Left renal cortex interstitium (tissue), 4 donors: ENCODE data around the gene OR2V1. TPM values are rescaled to one million over a fixed set of nuclear protein-coding genes. Genes with fewer than 3 reads are reported as not detected.
"Not testable (repeated sequence)": the region's sequence is repeated elsewhere in the genome, so short reads cannot be mapped to it uniquely, and the experiment has no call there.

Experiments used
- DNase-seq, 4 donors: peaks; one replicate each; pipeline ENCODE4 v3.0.0-alpha.2; 2013; ENCODE audit warnings: low read depth in 4 of 4, low spot score in 2 of 4, missing footprints in 1 of 4
- polyA plus RNA-seq, 4 donors: library from polyadenylated mRNA; unstranded; fragments of 120-200 nt; gene quantifications; one replicate each; pipeline ENCODE4 v1.2.1, GENCODE V29; 2013; ENCODE audit not compliant: insufficient read length in 4 of 4

OR2V1 gene
- polyA plus RNA-seq, 4 donors, result 0.06 TPM; not detected in 3

- DNase-seq, result not testable (repeated sequence)
Measured at GRCh38 chr5:181160755-181161533, 30.0 kb upstream of the OR2V1 start.

DNA sequence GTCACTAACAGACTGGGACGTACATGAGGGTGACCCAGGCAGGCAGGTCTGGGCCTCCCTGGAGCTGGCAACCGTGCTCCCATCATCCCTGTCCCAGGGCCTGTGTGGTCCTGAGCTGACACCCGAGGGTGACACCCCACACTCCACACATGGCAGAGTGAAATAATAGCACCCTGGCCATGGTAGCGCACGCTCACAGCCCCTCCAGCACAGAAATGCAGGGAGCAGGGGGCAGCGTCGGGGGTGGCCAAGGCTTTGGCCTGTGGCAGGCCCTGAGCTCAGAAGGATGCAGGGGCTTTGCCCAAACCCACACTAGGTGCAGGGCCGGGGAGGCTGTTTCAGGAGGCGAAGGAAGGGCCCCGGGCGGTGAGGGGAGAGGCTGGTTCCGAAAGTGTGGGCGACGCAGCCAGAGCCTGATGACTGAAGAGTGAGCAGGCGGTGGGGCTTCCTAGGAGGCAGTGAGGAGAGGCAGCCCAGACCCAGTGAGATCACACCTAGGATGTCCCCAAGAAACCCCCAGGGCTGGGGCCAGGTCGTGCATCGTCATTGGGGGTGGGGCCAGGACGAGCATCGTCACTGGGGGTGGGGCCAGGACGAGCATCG lies 29.3 kb upstream of the OR2V1 start:
- DNase-seq, result no peak

DNA sequence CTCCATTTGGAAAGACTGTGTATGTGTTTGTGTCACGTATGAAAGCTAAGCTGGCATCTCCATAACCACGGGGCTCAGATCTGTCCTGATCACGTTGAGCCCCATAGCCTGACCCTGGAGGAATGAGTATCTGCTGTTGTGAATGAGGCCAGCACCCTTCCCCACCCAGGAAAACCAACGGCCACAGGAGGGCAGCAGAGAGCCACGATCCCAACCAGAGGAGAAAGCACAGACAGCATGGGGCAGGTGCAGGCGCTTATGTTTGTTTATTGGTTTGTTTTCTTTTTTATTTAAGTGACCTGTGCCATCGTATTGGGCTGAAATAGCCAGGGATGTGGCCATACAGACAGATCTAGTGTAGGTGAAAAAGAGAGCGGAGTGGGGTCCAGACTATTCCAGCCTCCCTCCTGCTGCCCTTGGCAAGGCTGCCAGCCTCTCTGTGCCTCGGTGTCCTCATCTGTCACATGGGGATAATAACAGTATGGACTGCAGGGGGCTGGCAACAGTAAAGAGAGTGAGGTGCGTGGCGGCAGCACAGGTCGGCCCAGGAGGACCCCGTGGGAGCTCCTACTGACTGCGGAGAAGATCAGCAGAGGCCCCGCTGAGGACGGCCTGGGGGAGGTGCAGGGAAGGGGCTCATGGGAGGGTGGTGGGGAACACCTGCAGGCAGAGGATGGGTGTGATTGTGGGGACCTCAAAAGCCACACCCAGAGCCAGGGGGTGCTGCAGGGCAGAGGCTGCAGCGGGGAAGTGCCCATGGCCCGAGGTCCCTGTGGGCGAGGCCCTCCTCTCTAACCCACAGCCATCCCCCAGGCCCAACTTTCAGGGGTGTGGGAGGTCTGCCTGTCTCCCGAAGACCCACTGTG lies 28.6 kb upstream of the OR2V1 start:
- DNase-seq, result peak in 2 of 4 donors; percentile 59 to 77

DNA sequence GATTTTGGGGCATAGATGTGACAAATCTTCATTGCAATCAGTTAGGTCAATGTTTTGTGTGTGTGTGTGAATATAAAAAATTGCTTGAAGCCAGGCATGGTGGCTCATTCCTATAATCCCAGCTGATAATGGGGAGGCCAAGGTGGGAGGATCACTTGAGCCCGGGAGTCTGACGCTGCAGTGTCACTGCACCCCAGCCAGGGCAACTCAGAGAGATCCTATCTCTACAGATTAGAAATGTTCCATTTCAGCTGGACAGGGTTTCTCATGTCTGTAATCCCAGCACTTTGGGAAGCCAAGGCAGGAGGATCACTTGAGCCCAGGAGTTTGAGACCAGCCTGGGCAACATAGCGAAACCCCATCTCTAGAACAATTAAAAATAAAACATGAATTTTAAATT lies 27.9 kb upstream of the OR2V1 start:
- no peak for DNase-seq

DNA sequence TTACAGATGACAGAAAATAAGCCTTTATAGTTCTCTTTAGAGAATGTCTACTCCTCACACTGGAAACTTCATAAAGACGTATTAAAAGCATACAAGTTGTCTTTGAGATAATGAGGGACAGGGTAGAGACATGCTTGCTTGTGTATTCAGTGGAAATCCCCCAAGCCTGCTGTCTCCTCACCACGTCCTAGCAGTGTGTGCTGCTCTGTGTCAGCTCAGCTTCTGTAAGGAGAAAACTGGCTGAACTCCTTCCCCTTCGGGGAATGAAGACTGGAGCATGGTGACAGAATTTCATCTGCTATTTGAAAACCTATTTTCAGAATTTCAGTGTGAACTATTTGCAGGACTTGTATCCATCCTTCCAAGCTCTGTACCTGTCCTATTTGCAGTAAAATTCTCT lies 25.8 kb upstream of the OR2V1 start:
- DNase-seq, result no peak

GRCh38 chr5:181153814-181154213 lies 22.8 kb upstream of the OR2V1 start:
- no peak for DNase-seq

DNA sequence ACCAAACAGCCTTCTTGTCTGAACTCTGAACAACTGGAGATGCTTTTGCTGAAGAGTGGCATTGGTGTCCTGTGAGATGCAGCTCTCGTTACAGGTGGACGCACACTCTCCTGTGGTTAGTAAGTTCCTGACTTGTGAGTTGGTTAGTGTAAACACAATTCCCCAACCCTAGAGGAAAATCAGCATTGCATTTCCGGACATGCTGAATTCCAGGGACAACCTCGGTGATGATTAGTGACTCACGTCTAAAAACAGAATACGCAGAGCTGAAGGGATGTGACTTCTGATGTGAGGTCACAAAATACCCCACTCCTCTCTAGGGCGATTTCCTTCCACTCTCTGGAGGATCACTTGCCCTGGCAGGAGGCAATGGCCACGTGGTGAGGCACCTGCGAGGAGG lies 21.4 kb upstream of the OR2V1 start:
- DNase-seq, result no peak

- DNase-seq, result no peak
Measured at GRCh38 chr5:181151146-181151545, 20.2 kb upstream of the OR2V1 start.

- DNase-seq, result no peak
Measured at GRCh38 chr5:181149806-181150733, 19.1 kb upstream of the OR2V1 start.

- no peak for DNase-seq
Measured at GRCh38 chr5:181149355-181149754, 18.4 kb upstream of the OR2V1 start.

DNA sequence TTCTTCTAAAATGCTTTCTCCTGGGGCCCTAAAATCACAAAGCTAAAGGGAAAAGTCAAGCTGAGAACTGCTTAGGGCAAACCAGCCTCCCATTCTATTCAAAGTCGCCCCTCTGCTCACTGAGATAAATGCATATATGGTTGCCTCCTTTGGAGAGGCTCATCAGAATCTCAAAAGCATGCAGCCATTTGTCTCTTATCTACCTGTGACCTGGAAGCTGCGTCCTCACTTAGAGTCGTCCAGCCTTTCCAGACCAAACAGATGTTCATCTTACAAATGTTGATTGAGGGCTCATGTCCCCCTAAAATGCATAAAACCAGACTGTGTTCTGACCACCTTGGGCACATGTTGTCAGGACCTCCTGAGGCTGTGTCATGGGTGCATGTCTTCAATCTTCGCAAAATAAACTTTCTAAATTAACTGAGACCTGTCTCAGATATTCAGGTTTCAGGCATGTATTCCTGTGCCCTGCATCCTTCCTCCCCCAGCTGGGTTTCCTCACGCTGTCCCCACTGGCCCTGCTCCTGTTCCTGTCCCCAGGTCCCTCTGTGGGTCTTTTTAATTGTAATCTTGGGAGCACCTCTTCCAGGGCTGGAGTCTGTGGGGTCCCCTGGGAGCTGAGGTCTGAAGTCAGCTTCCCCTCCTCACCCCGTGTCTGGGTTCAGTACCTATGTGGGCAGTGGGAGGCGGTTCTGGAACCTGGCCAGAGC lies 16.1 kb upstream of the OR2V1 start, which contains the start of gene OR2V2:
OR2V2 (plus strand) TSS at position 660 of the 710 bp plus-strand sequence. CDS start 7,357 bp downstream, outside the sequence.
- not testable (repeated sequence) for DNase-seq

GRCh38 chr5:181145133-181145532 lies 14.2 kb upstream of the OR2V1 start:
- no peak for DNase-seq

- no peak for DNase-seq
Measured at GRCh38 chr5:181142054-181142453, 11.1 kb upstream of the OR2V1 start.

- no peak for DNase-seq
Measured at GRCh38 chr5:181140766-181141165, 9.8 kb upstream of the OR2V1 start.

- no peak for DNase-seq
Measured at GRCh38 chr5:181138258-181138657, 7.3 kb upstream of the OR2V1 start.

DNA sequence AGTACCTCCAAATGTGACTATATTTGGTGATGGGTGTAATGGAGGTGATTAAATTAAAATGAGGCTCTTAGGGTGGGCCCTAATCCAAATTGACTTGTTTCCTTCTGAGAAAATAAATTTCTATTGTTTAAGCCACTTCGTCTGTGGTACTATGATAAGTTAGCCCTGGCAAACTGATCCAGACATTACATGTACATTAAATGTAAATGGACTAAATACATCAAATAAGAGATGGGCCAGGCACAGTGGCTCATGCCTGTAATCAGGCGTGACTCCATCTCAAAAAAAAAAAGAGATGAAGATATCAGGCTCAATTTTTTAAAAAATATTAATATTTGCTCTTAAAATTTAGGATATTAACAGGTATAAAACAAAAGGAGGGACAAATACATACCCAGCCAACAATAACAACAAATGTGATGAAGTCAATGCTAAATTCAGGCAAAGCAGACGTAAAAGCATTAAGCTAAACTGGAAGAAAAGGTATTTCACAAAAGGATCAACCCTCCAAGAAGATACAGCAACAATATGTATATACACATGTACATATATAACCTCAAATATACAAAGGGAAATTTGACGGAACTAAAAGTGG lies 5.5 kb upstream of the OR2V1 start:
- no peak for DNase-seq

DNA sequence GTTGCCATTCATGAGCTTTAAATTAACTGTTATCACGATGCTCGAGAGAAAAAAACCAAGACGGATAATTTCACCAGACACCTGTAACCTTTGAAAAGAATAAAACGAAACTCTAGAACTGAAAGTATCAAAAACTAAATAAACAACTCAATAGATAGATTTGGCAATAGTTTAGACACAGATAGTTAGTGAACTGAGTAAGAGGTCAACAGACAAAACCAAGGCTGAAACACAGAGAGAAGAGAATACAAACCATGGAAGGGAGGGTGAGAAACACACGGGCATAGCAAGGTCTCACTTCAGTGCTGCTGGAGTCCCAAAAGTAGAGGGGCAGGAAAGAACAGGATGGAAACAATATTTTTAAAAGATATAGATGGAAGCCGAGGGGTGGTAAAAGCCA lies 3.3 kb upstream of the OR2V1 start:
- no peak for DNase-seq

DNA sequence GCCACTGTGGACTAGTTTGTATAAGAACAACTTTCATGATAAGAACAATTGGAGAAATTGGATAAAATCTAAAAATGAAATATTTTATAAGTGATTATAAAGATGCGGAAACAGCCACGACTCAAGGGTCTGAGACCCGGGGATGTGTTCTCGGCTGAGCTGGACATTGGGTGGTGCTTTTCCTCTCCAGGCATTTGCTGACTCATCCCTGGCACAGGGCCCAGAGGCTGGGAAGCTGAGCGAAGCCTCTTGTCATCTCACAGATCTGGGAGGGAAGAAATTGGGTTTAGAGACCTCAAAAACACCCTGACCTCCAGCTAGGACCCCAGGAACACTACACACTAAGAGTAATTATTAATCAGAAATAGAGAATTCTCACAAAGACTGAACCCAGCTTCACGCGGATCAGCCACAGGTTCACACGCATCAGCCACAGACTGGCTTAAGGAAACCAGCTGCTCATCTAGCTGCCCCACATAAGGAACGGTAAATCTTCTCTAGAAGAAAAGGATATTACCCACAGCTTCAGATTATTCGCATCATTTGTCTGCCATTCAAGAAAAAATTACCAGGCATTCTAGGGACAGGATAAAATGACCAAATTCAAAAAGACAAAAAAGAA lies 2.8 kb upstream of the OR2V1 start:
- no peak for DNase-seq

- DNase-seq, result no peak
Measured at GRCh38 chr5:181133083-181133482, 2.1 kb upstream of the OR2V1 start.
